ENCODE measurements around the gene NPR1. TPM values are rescaled to one million over a fixed set of nuclear protein-coding genes. Genes with fewer than 3 reads are reported as not detected.

NPR1 gene
- polyA plus RNA-seq, 1 donor from 2014 or later: 0.45 TPM

DNA sequence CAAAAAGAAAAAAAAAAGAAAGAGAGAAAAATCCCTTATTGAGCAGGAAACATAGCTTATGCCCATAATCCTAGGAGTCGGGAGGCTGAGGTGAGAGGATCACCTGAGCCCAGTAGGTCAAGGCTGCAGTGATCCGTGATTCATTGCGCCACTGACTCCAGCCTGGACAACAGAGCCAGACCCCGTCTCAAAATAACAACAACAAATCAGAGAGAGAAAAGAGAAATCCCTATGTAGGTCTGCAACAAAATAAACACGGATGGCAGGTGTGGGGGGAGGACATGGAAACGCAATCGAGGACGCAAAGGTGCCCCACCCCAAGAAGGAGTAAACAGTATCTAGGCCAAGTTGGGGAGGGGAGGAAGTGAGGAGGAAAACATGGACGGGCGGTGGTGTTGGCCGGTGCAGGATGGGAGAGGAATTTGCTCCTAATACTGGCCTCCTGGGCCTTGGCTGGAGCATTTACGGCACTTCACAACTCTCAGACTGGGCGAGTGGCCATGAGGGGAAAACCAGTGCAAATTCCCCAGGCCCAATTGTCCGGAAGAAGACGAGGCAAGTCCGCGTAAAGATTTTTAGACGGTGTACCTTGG is 45.2 kb upstream of the NPR1 start:
- H3K27me3 ChIP-seq (ENCODE audit: insufficient read depth, low read depth, low read length): no peaks in the 10 kb centered on the region
- no peaks in the 10 kb centered on the region for H3F3A ChIP-seq (ENCODE audit: insufficient read depth, low read length, poor library complexity, severe bottlenecking)
- H3K9me3 ChIP-seq (ENCODE audit: low read length): no peaks in the 10 kb centered on the region
- peaks cover 31% of the 10 kb centered on the region for H3K79me2 ChIP-seq (replicated peaks; ENCODE audit: insufficient read depth, low read length)
- H3K4me2 ChIP-seq (ENCODE audit: low read length): no peak overlapping the region
- no peaks in the 10 kb centered on the region for H3K9me2 ChIP-seq (ENCODE audit: insufficient read depth, low read length)
- H3K4me3 ChIP-seq (ENCODE audit: low read length): peak overlapping the region; percentile 79
- H3K27ac ChIP-seq (ENCODE audit: low read length): no peak overlapping the region
- no peak overlapping the region for H3K9ac ChIP-seq (ENCODE audit: low read length)
- TF ChIP-seq, protein P1, sequence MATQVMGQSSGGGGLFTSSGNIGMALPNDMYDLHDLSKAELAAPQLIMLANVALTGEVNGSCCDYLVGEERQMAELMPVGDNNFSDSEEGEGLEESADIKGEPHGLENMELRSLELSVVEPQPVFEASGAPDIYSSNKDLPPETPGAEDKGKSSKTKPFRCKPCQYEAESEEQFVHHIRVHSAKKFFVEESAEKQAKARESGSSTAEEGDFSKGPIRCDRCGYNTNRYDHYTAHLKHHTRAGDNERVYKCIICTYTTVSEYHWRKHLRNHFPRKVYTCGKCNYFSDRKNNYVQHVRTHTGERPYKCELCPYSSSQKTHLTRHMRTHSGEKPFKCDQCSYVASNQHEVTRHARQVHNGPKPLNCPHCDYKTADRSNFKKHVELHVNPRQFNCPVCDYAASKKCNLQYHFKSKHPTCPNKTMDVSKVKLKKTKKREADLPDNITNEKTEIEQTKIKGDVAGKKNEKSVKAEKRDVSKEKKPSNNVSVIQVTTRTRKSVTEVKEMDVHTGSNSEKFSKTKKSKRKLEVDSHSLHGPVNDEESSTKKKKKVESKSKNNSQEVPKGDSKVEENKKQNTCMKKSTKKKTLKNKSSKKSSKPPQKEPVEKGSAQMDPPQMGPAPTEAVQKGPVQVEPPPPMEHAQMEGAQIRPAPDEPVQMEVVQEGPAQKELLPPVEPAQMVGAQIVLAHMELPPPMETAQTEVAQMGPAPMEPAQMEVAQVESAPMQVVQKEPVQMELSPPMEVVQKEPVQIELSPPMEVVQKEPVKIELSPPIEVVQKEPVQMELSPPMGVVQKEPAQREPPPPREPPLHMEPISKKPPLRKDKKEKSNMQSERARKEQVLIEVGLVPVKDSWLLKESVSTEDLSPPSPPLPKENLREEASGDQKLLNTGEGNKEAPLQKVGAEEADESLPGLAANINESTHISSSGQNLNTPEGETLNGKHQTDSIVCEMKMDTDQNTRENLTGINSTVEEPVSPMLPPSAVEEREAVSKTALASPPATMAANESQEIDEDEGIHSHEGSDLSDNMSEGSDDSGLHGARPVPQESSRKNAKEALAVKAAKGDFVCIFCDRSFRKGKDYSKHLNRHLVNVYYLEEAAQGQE (IDR thresholded peaks at IDR 0.05; ENCODE audit: borderline replicate concordance): no peak
- TF ChIP-seq POLR2AphosphoS5 (IDR thresholded peaks at IDR 0.05): no peak
- no peak for TF ChIP-seq SMC3 (conservative IDR thresholded peaks at IDR 0.05; ENCODE audit: poor library complexity)
- TF ChIP-seq, protein P2, sequence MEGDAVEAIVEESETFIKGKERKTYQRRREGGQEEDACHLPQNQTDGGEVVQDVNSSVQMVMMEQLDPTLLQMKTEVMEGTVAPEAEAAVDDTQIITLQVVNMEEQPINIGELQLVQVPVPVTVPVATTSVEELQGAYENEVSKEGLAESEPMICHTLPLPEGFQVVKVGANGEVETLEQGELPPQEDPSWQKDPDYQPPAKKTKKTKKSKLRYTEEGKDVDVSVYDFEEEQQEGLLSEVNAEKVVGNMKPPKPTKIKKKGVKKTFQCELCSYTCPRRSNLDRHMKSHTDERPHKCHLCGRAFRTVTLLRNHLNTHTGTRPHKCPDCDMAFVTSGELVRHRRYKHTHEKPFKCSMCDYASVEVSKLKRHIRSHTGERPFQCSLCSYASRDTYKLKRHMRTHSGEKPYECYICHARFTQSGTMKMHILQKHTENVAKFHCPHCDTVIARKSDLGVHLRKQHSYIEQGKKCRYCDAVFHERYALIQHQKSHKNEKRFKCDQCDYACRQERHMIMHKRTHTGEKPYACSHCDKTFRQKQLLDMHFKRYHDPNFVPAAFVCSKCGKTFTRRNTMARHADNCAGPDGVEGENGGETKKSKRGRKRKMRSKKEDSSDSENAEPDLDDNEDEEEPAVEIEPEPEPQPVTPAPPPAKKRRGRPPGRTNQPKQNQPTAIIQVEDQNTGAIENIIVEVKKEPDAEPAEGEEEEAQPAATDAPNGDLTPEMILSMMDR (IDR thresholded peaks at IDR 0.05; ENCODE audit: poor library complexity, severe bottlenecking): no peak
- no peak for TF ChIP-seq EZH2 (IDR thresholded peaks at IDR 0.05; ENCODE audit: borderline replicate concordance, insufficient read depth, low read length, poor library complexity, severe bottlenecking)
- TF ChIP-seq TAF1 (IDR thresholded peaks at IDR 0.05; ENCODE audit: low read depth): no peak
- no peak for TF ChIP-seq RAD21 (conservative IDR thresholded peaks at IDR 0.05)
- no peak for TF ChIP-seq EP300 (conservative IDR thresholded peaks at IDR 0.05; ENCODE audit: poor library complexity, severe bottlenecking)
- TF ChIP-seq MXI1 (conservative IDR thresholded peaks at IDR 0.05; ENCODE audit: poor library complexity, severe bottlenecking): no peak
- no peak overlapping the region for H2AFZ ChIP-seq (ENCODE audit: low read depth, low read length)
- H3K36me3 ChIP-seq (ENCODE audit: insufficient read depth, low read length): peaks cover 8% of the 10 kb centered on the region
- no peaks in the 10 kb centered on the region for H4K20me1 ChIP-seq (ENCODE audit: insufficient read depth)

DNA sequence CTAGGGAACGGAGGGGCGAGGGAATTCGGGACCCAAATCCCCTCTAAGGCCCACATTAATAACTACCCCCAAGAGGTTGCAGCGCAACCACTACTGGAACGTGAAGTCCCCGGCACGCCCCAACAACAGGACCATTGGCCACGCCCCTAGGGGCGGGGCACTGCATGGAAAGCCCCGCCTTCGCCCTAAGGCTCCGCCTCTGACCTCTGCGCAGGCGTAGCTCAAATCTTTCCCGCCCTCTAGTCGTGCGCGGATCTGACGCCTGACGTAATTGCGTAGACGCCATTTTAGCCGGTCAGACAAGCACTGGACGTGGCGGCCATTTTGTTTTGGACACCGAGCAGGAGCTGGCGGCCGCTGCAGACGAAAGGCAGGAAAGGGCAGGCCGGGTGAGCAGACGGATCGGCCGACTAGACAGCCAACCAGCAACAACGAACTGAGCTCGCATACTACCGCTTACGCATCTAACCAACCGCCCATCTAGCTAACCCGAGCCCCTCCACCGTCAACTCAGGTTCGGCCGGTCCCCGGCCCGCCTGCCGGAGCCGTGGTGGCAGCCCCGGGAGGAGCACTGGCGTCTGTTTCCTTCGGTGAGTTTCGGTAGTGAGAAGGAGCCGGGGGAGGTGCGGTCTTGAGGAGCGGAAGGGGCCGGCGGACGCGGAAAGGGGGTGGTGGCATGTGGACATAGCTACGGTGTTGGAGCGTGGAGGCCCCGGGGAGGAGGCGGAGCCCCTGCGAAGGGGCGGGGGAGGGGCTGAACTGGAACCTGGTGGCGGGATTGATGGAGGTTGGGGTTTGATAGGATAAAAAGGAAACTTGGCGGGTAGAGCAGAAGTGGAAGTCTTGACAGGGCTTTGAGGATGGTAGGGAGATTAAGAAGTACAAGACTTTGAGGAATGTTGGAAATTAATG is 44.5 kb upstream of the NPR1 start, which contains the start of gene CHTOP:
TSS of gene CHTOP (plus strand) at position 313 of the 912 bp plus-strand sequence. CDS start 2,523 bp downstream, outside the sequence.
- TF ChIP-seq POLR2AphosphoS5 (IDR thresholded peaks at IDR 0.05) (peak; percentile 100), MXI1 (conservative IDR thresholded peaks at IDR 0.05; ENCODE audit: poor library complexity, severe bottlenecking) (peak; percentile 82), RAD21 (conservative IDR thresholded peaks at IDR 0.05) (peak; percentile 40), TAF1 (IDR thresholded peaks at IDR 0.05; ENCODE audit: low read depth) (peak; percentile 91), EP300 (conservative IDR thresholded peaks at IDR 0.05; ENCODE audit: poor library complexity, severe bottlenecking) (peak; percentile 73), EZH2 (IDR thresholded peaks at IDR 0.05; ENCODE audit: borderline replicate concordance, insufficient read depth, low read length, poor library complexity, severe bottlenecking) (no peak), SMC3 (conservative IDR thresholded peaks at IDR 0.05; ENCODE audit: poor library complexity) (peak; percentile 46)
- TF ChIP-seq, protein P2 (IDR thresholded peaks at IDR 0.05; ENCODE audit: poor library complexity, severe bottlenecking): no peak
- TF ChIP-seq, protein P1 (IDR thresholded peaks at IDR 0.05; ENCODE audit: borderline replicate concordance): peak; percentile 91
- Histone ChIP-seq H3K9ac (ENCODE audit: low read length) (peak within 1 kb of the TSS; percentile 100), H4K20me1 (ENCODE audit: insufficient read depth) (no peaks in the 10 kb centered on the region), H3K27ac (ENCODE audit: low read length) (peak within 1 kb of the TSS; percentile 100), H3K79me2 (replicated peaks; ENCODE audit: insufficient read depth, low read length) (peaks cover 31% of the 10 kb centered on the region), H3K4me3 (ENCODE audit: low read length) (peak within 1 kb of the TSS; percentile 79), H3K36me3 (ENCODE audit: insufficient read depth, low read length) (peaks cover 8% of the 10 kb centered on the region), H2AFZ (ENCODE audit: low read depth, low read length) (peak within 1 kb of the TSS; percentile 86), H3K4me2 (ENCODE audit: low read length) (peak within 1 kb of the TSS; percentile 51), H3K9me2 (ENCODE audit: insufficient read depth, low read length) (no peaks in the 10 kb centered on the region), H3F3A (ENCODE audit: insufficient read depth, low read length, poor library complexity, severe bottlenecking) (no peaks in the 10 kb centered on the region), H3K9me3 (ENCODE audit: low read length) (no peaks in the 10 kb centered on the region), H3K27me3 (ENCODE audit: insufficient read depth, low read depth, low read length) (no peaks in the 10 kb centered on the region)

Data from neural cell (in vitro differentiated cells).